Measurements from ENCODE around the gene LARGE1.

Gene LARGE1

GRCh38 chr22:33746501-33746928 lies 173.8 kb downstream of the LARGE1 start:
- Mint-ChIP-seq H3K27me3 (no peaks in the 10 kb centered on the region), H3K27ac (no peak overlapping the region), H3K4me3 (no peak overlapping the region), H3K4me1 (peaks cover 16% of the 10 kb centered on the region), H3K9me3 (peaks cover 4% of the 10 kb centered on the region), H3K36me3 (peaks cover 6% of the 10 kb centered on the region)
- ATAC-seq, result no peak

DNA sequence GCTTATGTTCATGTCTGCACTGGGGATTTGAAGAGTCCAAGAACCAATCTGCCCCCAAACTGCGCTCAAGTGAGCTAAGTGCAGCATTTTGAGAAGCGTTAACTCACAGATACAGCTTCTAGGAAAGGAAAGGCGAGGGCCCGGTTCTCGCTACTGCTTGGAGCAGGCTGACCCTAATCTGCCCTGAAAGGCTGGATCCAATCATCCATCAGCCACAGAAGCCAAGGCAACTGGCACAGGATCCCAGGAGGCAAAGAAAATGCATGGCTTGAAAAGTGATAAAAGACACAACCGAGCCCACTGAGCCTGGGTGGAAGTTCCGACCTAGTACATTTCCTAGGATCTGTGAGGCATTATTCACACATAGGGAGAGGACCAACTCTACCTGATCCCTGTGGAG lies 174.8 kb downstream of the LARGE1 start:
- no peak for ATAC-seq
- H3K4me1 Mint-ChIP-seq, result peaks cover 24% of the 10 kb centered on the region
- H3K36me3 Mint-ChIP-seq, result peaks cover 6% of the 10 kb centered on the region
- no peaks in the 10 kb centered on the region for H3K27me3 Mint-ChIP-seq
- peaks cover 4% of the 10 kb centered on the region for H3K9me3 Mint-ChIP-seq
- no peak overlapping the region for H3K27ac Mint-ChIP-seq
- no peak overlapping the region for H3K4me3 Mint-ChIP-seq

- Mint-ChIP-seq H3K27me3 (no peaks in the 10 kb centered on the region), H3K36me3 (peaks cover 6% of the 10 kb centered on the region), H3K9me3 (peaks cover 4% of the 10 kb centered on the region)
These were observed 176.5 kb downstream of the LARGE1 start for GRCh38 chr22:33743756-33744155.

GRCh38 chr22:33741025-33741424 lies 179.3 kb downstream of the LARGE1 start:
- no peak for ATAC-seq
- H3K4me1 Mint-ChIP-seq, result peaks cover 18% of the 10 kb centered on the region
- no peak overlapping the region for H3K4me3 Mint-ChIP-seq
- no peaks in the 10 kb centered on the region for H3K27me3 Mint-ChIP-seq
- peaks cover 11% of the 10 kb centered on the region for H3K36me3 Mint-ChIP-seq
- peaks cover 4% of the 10 kb centered on the region for H3K9me3 Mint-ChIP-seq
- H3K27ac Mint-ChIP-seq, result no peak overlapping the region

More at GRCh38 chr22:33743756-33744155, 176.5 kb downstream of the LARGE1 start:
- Mint-ChIP-seq H3K4me3 (no peak overlapping the region), H3K4me1 (peaks cover 24% of the 10 kb centered on the region), H3K27ac (peak overlapping the region; percentile 0)
- peak; percentile 65 for ATAC-seq

- ATAC-seq, result no peak
- H3K4me3 Mint-ChIP-seq, result no peak overlapping the region
- H3K36me3 Mint-ChIP-seq, result peaks cover 11% of the 10 kb centered on the region
- no peaks in the 10 kb centered on the region for H3K27me3 Mint-ChIP-seq
- H3K9me3 Mint-ChIP-seq, result peaks cover 4% of the 10 kb centered on the region
- H3K4me1 Mint-ChIP-seq, result peaks cover 18% of the 10 kb centered on the region
- no peak overlapping the region for H3K27ac Mint-ChIP-seq
These were observed 180.8 kb downstream of the LARGE1 start for GRCh38 chr22:33739516-33739915.

- Mint-ChIP-seq H3K27me3 (no peaks in the 10 kb centered on the region), H3K9me3 (no peaks in the 10 kb centered on the region), H3K4me1 (peaks cover 10% of the 10 kb centered on the region), H3K4me3 (no peak overlapping the region), H3K36me3 (peaks cover 5% of the 10 kb centered on the region), H3K27ac (no peak overlapping the region)
- ATAC-seq, result no peak
These were observed 182.6 kb downstream of the LARGE1 start for GRCh38 chr22:33737662-33738061.

GRCh38 chr22:33735978-33736377 lies 184.3 kb downstream of the LARGE1 start:
- peaks cover 3% of the 10 kb centered on the region for H3K4me1 Mint-ChIP-seq
- peaks cover 2% of the 10 kb centered on the region for H3K9me3 Mint-ChIP-seq
- H3K4me3 Mint-ChIP-seq, result no peak overlapping the region
- no peak for ATAC-seq
- no peak overlapping the region for H3K27ac Mint-ChIP-seq
- H3K36me3 Mint-ChIP-seq, result peaks cover 5% of the 10 kb centered on the region
- no peaks in the 10 kb centered on the region for H3K27me3 Mint-ChIP-seq

- H3K9me3 Mint-ChIP-seq, result peaks cover 8% of the 10 kb centered on the region
- H3K4me1 Mint-ChIP-seq, result peaks cover 9% of the 10 kb centered on the region
- H3K27me3 Mint-ChIP-seq, result no peaks in the 10 kb centered on the region
- no peak overlapping the region for H3K4me3 Mint-ChIP-seq
- peaks cover 7% of the 10 kb centered on the region for H3K36me3 Mint-ChIP-seq
- no peak for ATAC-seq
- H3K27ac Mint-ChIP-seq, result no peak overlapping the region
These were observed 191.4 kb downstream of the LARGE1 start for GRCh38 chr22:33728847-33729246.

- Mint-ChIP-seq H3K4me3 (no peak overlapping the region), H3K9me3 (peaks cover 12% of the 10 kb centered on the region), H3K36me3 (peaks cover 7% of the 10 kb centered on the region), H3K4me1 (peaks cover 12% of the 10 kb centered on the region), H3K27me3 (no peaks in the 10 kb centered on the region), H3K27ac (no peak overlapping the region)
- ATAC-seq, result no peak
These were observed 194.0 kb downstream of the LARGE1 start for GRCh38 chr22:33726294-33726734.

- Mint-ChIP-seq H3K27ac (no peak overlapping the region), H3K4me3 (no peak overlapping the region), H3K27me3 (no peaks in the 10 kb centered on the region), H3K9me3 (peaks cover 10% of the 10 kb centered on the region), H3K4me1 (peaks cover 12% of the 10 kb centered on the region), H3K36me3 (peaks cover 7% of the 10 kb centered on the region)
- peak; percentile 60 for ATAC-seq
These were observed 196.4 kb downstream of the LARGE1 start for GRCh38 chr22:33723915-33724314.

GRCh38 chr22:33722816-33723215 lies 197.5 kb downstream of the LARGE1 start:
- H3K4me1 Mint-ChIP-seq, result peaks cover 12% of the 10 kb centered on the region
- no peak for ATAC-seq
- H3K9me3 Mint-ChIP-seq, result peaks cover 10% of the 10 kb centered on the region
- H3K27me3 Mint-ChIP-seq, result no peaks in the 10 kb centered on the region
- peaks cover 7% of the 10 kb centered on the region for H3K36me3 Mint-ChIP-seq
- no peak overlapping the region for H3K4me3 Mint-ChIP-seq
- H3K27ac Mint-ChIP-seq, result no peak overlapping the region

- H3K27ac Mint-ChIP-seq, result no peak overlapping the region
- H3K36me3 Mint-ChIP-seq, result peaks cover 13% of the 10 kb centered on the region
- no peaks in the 10 kb centered on the region for H3K27me3 Mint-ChIP-seq
- peaks cover 12% of the 10 kb centered on the region for H3K4me1 Mint-ChIP-seq
- H3K4me3 Mint-ChIP-seq, result no peak overlapping the region
- peaks cover 13% of the 10 kb centered on the region for H3K9me3 Mint-ChIP-seq
- ATAC-seq, result no peak
These were observed 200.0 kb downstream of the LARGE1 start for GRCh38 chr22:33720166-33720878.

- no peaks in the 10 kb centered on the region for H3K27me3 Mint-ChIP-seq
- H3K36me3 Mint-ChIP-seq, result peaks cover 24% of the 10 kb centered on the region
- ATAC-seq, result no peak
- peaks cover 19% of the 10 kb centered on the region for H3K9me3 Mint-ChIP-seq
- H3K4me3 Mint-ChIP-seq, result no peak overlapping the region
- no peaks in the 10 kb centered on the region for H3K4me1 Mint-ChIP-seq
- no peak overlapping the region for H3K27ac Mint-ChIP-seq
These were observed 202.4 kb downstream of the LARGE1 start for GRCh38 chr22:33717694-33718396.

GRCh38 chr22:33715237-33715985 lies 204.9 kb downstream of the LARGE1 start:
- no peaks in the 10 kb centered on the region for H3K27me3 Mint-ChIP-seq
- no peaks in the 10 kb centered on the region for H3K4me1 Mint-ChIP-seq
- peaks cover 33% of the 10 kb centered on the region for H3K36me3 Mint-ChIP-seq
- H3K4me3 Mint-ChIP-seq, result no peak overlapping the region
- no peak overlapping the region for H3K27ac Mint-ChIP-seq
- no peak for ATAC-seq
- H3K9me3 Mint-ChIP-seq, result peaks cover 15% of the 10 kb centered on the region

DNA sequence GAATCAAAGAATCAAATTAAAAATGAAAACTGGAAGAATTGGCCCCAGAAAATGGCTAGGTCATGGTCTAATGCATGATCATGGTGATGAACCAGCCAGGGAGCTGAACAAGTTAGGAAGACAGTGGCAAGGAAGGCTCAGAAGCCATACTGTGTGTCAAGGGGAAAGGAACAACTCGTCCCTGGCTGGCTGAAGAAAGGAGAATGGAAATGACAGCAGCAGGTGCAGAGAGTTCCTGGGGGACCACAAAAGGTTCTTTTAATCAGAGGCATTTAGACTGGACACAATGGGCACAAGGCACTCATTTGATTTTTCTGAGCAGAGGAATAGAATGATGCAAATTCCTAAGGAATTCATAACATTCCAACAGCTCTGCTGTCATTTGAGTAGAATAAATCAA lies 209.9 kb downstream of the LARGE1 start:
- peaks cover 29% of the 10 kb centered on the region for H3K36me3 Mint-ChIP-seq
- no peak for ATAC-seq
- H3K4me1 Mint-ChIP-seq, result no peaks in the 10 kb centered on the region
- H3K27me3 Mint-ChIP-seq, result no peaks in the 10 kb centered on the region
- no peak overlapping the region for H3K4me3 Mint-ChIP-seq
- no peak overlapping the region for H3K27ac Mint-ChIP-seq
- peaks cover 13% of the 10 kb centered on the region for H3K9me3 Mint-ChIP-seq
